K562 (cell line): ENCODE measurements around the gene SPTAN1. TPM values are rescaled to one million over a fixed set of nuclear protein-coding genes. Genes with fewer than 3 reads are reported as not detected.

Experiments used
- ATF1 ChIP-seq, 2 experiments: fragments of 450-650 bp in 1 of 2; IDR thresholded peaks; 2 replicates each; pipeline ENCODE4 v1.6.1; 2016; ENCODE audit warnings: missing compliant biosample characterization in 1 of 2, missing genetic modification characterization in 1 of 2
- CEBPB ChIP-seq: fragments of 450-650 bp; IDR thresholded peaks from 2 replicates; pipeline ENCODE4 v1.6.1; 2016; ENCODE audit warnings: missing genetic modification characterization, missing compliant biosample characterization
- CREB3L1 ChIP-seq: fragments of 450-650 bp; IDR thresholded peaks from 2 replicates; pipeline ENCODE4 v1.6.1; 2014; ENCODE audit warnings: low read depth, mild to moderate bottlenecking, moderate library complexity, borderline replicate concordance
- FOXA3 ChIP-seq, 2 experiments: fragments of 450-650 bp in 1 of 2; sonication (generic) in 1 of 2; formaldehyde crosslinking; IDR thresholded peaks in 1 of 2; conservative IDR thresholded peaks in 1 of 2; 2 replicates each; pipeline versions ENCODE4 v1.4.0 to v1.8.0; 2020 to 2022; ENCODE audit warnings: mild to moderate bottlenecking in 2 of 2, missing genetic modification reagents in 1 of 2
- GTF2A2 ChIP-seq: IDR thresholded peaks from 2 replicates; pipeline ENCODE4 v1.6.1; 2016; ENCODE audit warnings: mild to moderate bottlenecking, missing genetic modification characterization, missing compliant biosample characterization
- L3MBTL2 ChIP-seq: fragments of 450-650 bp; IDR thresholded peaks from 2 replicates; pipeline ENCODE4 v1.6.1; 2016; ENCODE audit warnings: mild to moderate bottlenecking, moderate library complexity
- ZNF311 ChIP-seq: fragments of 250-450 bp; sonication (Bioruptor Pico); IDR thresholded peaks from 2 replicates; pipeline ENCODE4 v1.4.0; 2020; ENCODE audit warnings: mild to moderate bottlenecking, moderate library complexity
- ZNF407 ChIP-seq: fragments of 450-650 bp; IDR thresholded peaks from 2 replicates; pipeline ENCODE4 v1.6.1; 2016; ENCODE audit warnings: low read depth
- polyA plus RNA-seq, 8 experiments: library from polyadenylated mRNA; depleted of rRNA in 4 of 8; stranded (reverse) in 5 of 8; unstranded in 3 of 8; fragments of >200 nt; fragmentation: Nextera tagmentation in 2 of 8; fragmentation: Illumina TruSeq in 1 of 8; extraction: Ambion mirVana in 2 of 8; extraction: Trizol in 1 of 8; gene quantifications; 2 replicates each; pipeline versions ENCODE4 v1.2.1 to v1.2.3, GENCODE V29; 2011 to 2014; ENCODE audit warnings: inconsistent platforms in 1 of 8, missing spikeins in 1 of 8
- total RNA-seq, 7 experiments: library from RNA; depleted of rRNA in 6 of 7; stranded (reverse); fragments of >200 nt in 6 of 7; fragmentation: Illumina TruSeq in 2 of 7; extraction: Trizol in 2 of 7; gene quantifications; 2 replicates each; pipeline versions ENCODE4 v1.2.1 to v1.2.3, GENCODE V29; 2011 to 2021; ENCODE audit warnings: low replicate concordance in 1 of 7
- TF ChIP-seq, protein P1 (sequence below): fragments of 450-650 bp; formaldehyde crosslinking; IDR thresholded peaks from 2 replicates; pipeline ENCODE4 v1.4.0; 2020; ENCODE audit warnings: mild to moderate bottlenecking, mixed read lengths
- TF ChIP-seq, protein P2 (sequence below), 2 experiments: IDR thresholded peaks; 2 replicates each; pipeline ENCODE4 v1.6.1; 2011; ENCODE audit warnings: borderline replicate concordance in 1 of 2, control low read depth in 1 of 2, low read depth in 1 of 2, low read length in 1 of 2, mild to moderate bottlenecking in 1 of 2, mixed read lengths in 1 of 2, moderate library complexity in 1 of 2; ENCODE audit not compliant: insufficient read depth in 1 of 2, insufficient read length in 1 of 2, poor library complexity in 1 of 2, severe bottlenecking in 1 of 2; ENCODE audit errors: extremely low read depth in 1 of 2
- TF ChIP-seq, protein P3 (sequence below): IDR thresholded peaks from 2 replicates; pipeline ENCODE4 v1.6.1; 2014; ENCODE audit warnings: antibody characterized with exemption

SPTAN1 gene
- total and polyA plus RNA-seq, 9 of the 15 experiments (the other 6 are each of a cell fraction or from before 2014, with no cell fraction given) = 1.5 to 13.5 (median 6.8) TPM

- no peak for TF ChIP-seq FOXA3 (CRISPR knock-in tag; conservative IDR thresholded peaks at IDR 0.05 in 1 of 2, IDR thresholded peaks at IDR 0.05 in 1 of 2)
- TF ChIP-seq, protein P1, sequence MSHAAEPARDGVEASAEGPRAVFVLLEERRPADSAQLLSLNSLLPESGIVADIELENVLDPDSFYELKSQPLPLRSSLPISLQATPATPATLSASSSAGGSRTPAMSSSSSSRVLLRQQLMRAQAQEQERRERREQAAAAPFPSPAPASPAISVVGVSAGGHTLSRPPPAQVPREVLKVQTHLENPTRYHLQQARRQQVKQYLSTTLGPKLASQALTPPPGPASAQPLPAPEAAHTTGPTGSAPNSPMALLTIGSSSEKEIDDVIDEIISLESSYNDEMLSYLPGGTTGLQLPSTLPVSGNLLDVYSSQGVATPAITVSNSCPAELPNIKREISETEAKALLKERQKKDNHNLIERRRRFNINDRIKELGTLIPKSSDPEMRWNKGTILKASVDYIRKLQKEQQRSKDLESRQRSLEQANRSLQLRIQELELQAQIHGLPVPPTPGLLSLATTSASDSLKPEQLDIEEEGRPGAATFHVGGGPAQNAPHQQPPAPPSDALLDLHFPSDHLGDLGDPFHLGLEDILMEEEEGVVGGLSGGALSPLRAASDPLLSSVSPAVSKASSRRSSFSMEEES (CRISPR knock-in tag) = no peak
- TF ChIP-seq, protein P2, sequence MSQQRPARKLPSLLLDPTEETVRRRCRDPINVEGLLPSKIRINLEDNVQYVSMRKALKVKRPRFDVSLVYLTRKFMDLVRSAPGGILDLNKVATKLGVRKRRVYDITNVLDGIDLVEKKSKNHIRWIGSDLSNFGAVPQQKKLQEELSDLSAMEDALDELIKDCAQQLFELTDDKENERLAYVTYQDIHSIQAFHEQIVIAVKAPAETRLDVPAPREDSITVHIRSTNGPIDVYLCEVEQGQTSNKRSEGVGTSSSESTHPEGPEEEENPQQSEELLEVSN (IDR thresholded peaks at IDR 0.05; ENCODE audit: borderline replicate concordance in 1 of 2, extremely low read depth in 1 of 2, insufficient read depth in 1 of 2, insufficient read length in 1 of 2, low read depth in 1 of 2, low read length in 1 of 2, poor library complexity in 1 of 2, severe bottlenecking in 1 of 2) = peak in 1 of 2 experiments; percentile 10
- TF ChIP-seq, protein P3, sequence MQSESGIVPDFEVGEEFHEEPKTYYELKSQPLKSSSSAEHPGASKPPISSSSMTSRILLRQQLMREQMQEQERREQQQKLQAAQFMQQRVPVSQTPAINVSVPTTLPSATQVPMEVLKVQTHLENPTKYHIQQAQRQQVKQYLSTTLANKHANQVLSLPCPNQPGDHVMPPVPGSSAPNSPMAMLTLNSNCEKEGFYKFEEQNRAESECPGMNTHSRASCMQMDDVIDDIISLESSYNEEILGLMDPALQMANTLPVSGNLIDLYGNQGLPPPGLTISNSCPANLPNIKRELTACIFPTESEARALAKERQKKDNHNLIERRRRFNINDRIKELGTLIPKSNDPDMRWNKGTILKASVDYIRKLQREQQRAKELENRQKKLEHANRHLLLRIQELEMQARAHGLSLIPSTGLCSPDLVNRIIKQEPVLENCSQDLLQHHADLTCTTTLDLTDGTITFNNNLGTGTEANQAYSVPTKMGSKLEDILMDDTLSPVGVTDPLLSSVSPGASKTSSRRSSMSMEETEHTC = no peak
- TF ChIP-seq CEBPB (tag) = no peak
- TF ChIP-seq GTF2A2 (tag) = peak; percentile 66
- TF ChIP-seq L3MBTL2 = peak; percentile 42; the same call in 1 of the 2 replicates
- no peak for TF ChIP-seq ZNF407
- peak; percentile 3; the same call in 1 of the 2 replicates for TF ChIP-seq CREB3L1
- no peak for TF ChIP-seq ZNF311 (CRISPR knock-in tag)
- TF ChIP-seq ATF1 (CRISPR knock-in tag; IDR thresholded peaks at IDR 0.05) = no peak
- TF ChIP-seq ATF1 (tag; IDR thresholded peaks at IDR 0.05) = no peak
Measured at GRCh38 chr9:128552744-128553440, 505 bp downstream of the SPTAN1 start (continued).
